Fibroblast of upper back skin (primary cell): ENCODE data around the gene FAAH.

ENCODE experiments used
- DNase-seq: peaks from one replicate; pipeline ENCODE4 v3.0.0-alpha.2; 2013

Gene FAAH

GRCh38 chr1:46423574-46424240 lies 29.6 kb downstream of the FAAH start:
- DNase-seq = no peak

- DNase-seq = no peak
These were observed 30.6 kb downstream of the FAAH start for GRCh38 chr1:46424730-46425129.

- no peak for DNase-seq
These were observed 31.6 kb downstream of the FAAH start for GRCh38 chr1:46425726-46426125.

GRCh38 chr1:46427541-46427940 lies 33.4 kb downstream of the FAAH start:
- no peak for DNase-seq

- no peak for DNase-seq
These were observed 35.3 kb downstream of the FAAH start for GRCh38 chr1:46429436-46429835.

- DNase-seq = no peak
These were observed 37.6 kb downstream of the FAAH start for GRCh38 chr1:46431695-46432094.

- DNase-seq = no peak
These were observed 38.7 kb downstream of the FAAH start for GRCh38 chr1:46432781-46433327.

- DNase-seq = no peak
These were observed 40.2 kb downstream of the FAAH start for GRCh38 chr1:46434358-46434757.

- DNase-seq = no peak
These were observed 42.7 kb downstream of the FAAH start for GRCh38 chr1:46436844-46437243.

GRCh38 chr1:46437723-46438122 lies 43.6 kb downstream of the FAAH start:
- DNase-seq = no peak

GRCh38 chr1:46438346-46438745 lies 44.2 kb downstream of the FAAH start:
- DNase-seq = no peak

- DNase-seq = no peak
These were observed 46.4 kb downstream of the FAAH start for GRCh38 chr1:46440478-46440877.

- DNase-seq = peak; percentile 75
These were observed 48.4 kb downstream of the FAAH start for GRCh38 chr1:46442317-46443161.

GRCh38 chr1:46444466-46444865 lies 50.3 kb downstream of the FAAH start:
- no peak for DNase-seq

- no peak for DNase-seq
These were observed 51.7 kb downstream of the FAAH start for GRCh38 chr1:46445773-46446256.

GRCh38 chr1:46446646-46447498 lies 52.8 kb downstream of the FAAH start:
- DNase-seq = peak; percentile 57

GRCh38 chr1:46447499-46448108 lies 53.5 kb downstream of the FAAH start:
- DNase-seq = no peak

- DNase-seq = no peak
These were observed 54.2 kb downstream of the FAAH start for GRCh38 chr1:46448109-46448911.

- no peak for DNase-seq
These were observed 55.4 kb downstream of the FAAH start for GRCh38 chr1:46449223-46450159.

- DNase-seq = no peak
These were observed 56.0 kb downstream of the FAAH start for GRCh38 chr1:46450160-46450517.
